Measurements from ENCODE around the gene SIGLEC6. TPM values are rescaled to one million over a fixed set of nuclear protein-coding genes. Genes with fewer than 3 reads are reported as not detected.

The SIGLEC6 gene
- total RNA-seq, 1 experiment from 2014 or later = not detected

- intact Hi-C loops (cut with micrococcal nuclease) = no loop called here
- ChIA-PET CTCF (no interaction called here), RAD21 (ENCODE audit: low non-redundant PET in 1 of 2, low total read pairs in 2 of 2, uncharacterized antibody in 2 of 2, unreplicated experiment in 2 of 2) (no interaction called here), POLR2A (no interaction called here)
- Histone ChIP-seq H3K36me3 (ENCODE audit: control insufficient read depth in 1 of 2, insufficient read depth in 2 of 2, low read length in 2 of 2) (peaks cover 8 to 16% of the 10 kb centered on the region in 2 experiments), H3K9me3 (ENCODE audit: control insufficient read depth in 1 of 2, insufficient read depth in 1 of 2, low read depth in 1 of 2, low read length in 2 of 2) (no peaks in the 10 kb centered on the region), H3K79me2 (ENCODE audit: insufficient read depth, low read length) (peaks cover 7% of the 10 kb centered on the region), H3K27me3 (ENCODE audit: insufficient read depth, low read length) (no peaks in the 10 kb centered on the region), H3K9ac (ENCODE audit: low read length) (no peak overlapping the region), H3K4me3 (replicated peaks in 1 of 2; ENCODE audit: low read depth in 1 of 2, low read length in 2 of 2) (no peak overlapping the region), H3K4me2 (ENCODE audit: low read length) (no peak overlapping the region), H3K27ac (ENCODE audit: low read depth, low read length) (no peak overlapping the region), H3K9me2 (ENCODE audit: insufficient read depth) (no peaks in the 10 kb centered on the region), H3K4me1 (ENCODE audit: control insufficient read depth in 1 of 2, insufficient read depth in 2 of 2, low read length in 2 of 2) (peaks cover 4 to 6% of the 10 kb centered on the region in 2 experiments; a peak in 2 of 4 replicates), H4K20me1 (ENCODE audit: insufficient read depth) (no peaks in the 10 kb centered on the region), H2AFZ (ENCODE audit: low read depth, low read length, poor library complexity, severe bottlenecking) (no peak overlapping the region)
- no TSS peak for BruUV-seq (replicated peaks)
- TF ChIP-seq REST (IDR thresholded peaks at IDR 0.05; ENCODE audit: low read depth) (no peak), ZFX (IDR thresholded peaks at IDR 0.05) (no peak), RAD21 (IDR thresholded peaks at IDR 0.05; ENCODE audit: low read depth) (no peak), CTCF (IDR thresholded peaks at IDR 0.05 in 2 of 3, conservative IDR thresholded peaks at IDR 0.05 in 1 of 3; ENCODE audit: borderline replicate concordance in 1 of 3, insufficient read depth in 1 of 3, low read depth in 2 of 3, low read length in 2 of 3) (no peak), YY1 (IDR thresholded peaks at IDR 0.05; ENCODE audit: extremely low read depth, insufficient replicate concordance, low read depth, low read length) (no peak), ZNF274 (IDR thresholded peaks at IDR 0.05; ENCODE audit: low read depth, low read length) (no peak), ZBTB33 (IDR thresholded peaks at IDR 0.05; ENCODE audit: extremely low read depth, insufficient replicate concordance, low read length) (no peak), SP1 (IDR thresholded peaks at IDR 0.05; ENCODE audit: low read depth) (no peak), EZH2 (IDR thresholded peaks at IDR 0.05) (no peak), EZH2phosphoT487 (IDR thresholded peaks at IDR 0.05; ENCODE audit: borderline replicate concordance) (no peak), TCF7L2 (IDR thresholded peaks at IDR 0.05; ENCODE audit: borderline replicate concordance, extremely low read depth, insufficient read depth, insufficient read length) (no peak), MAX (IDR thresholded peaks at IDR 0.05) (no peak), POLR2AphosphoS5 (IDR thresholded peaks at IDR 0.05; ENCODE audit: low read depth, low read length) (no peak), ATF3 (IDR thresholded peaks at IDR 0.05) (no peak)
- ATAC-seq = no peak
- no peak for DNase-seq (ENCODE audit: low read depth, low spot score)
These were observed 45.4 kb upstream of the SIGLEC6 start for GRCh38 chr19:51576850-51577249.

Measured in HCT116 (cell line).